ENCODE data around the gene ADAM12. TPM values are rescaled to one million over a fixed set of nuclear protein-coding genes. Genes with fewer than 3 reads are reported as not detected.

Gene ADAM12
- total and polyA plus RNA-seq, 9 of the 15 experiments (the other 6 are each of a cell fraction or from before 2014, with no cell fraction given), result not detected

- CTCF ChIA-PET (ENCODE audit: low intra/inter-chr PET ratio), result no interaction called here
- in situ Hi-C loops (cut with MboI), result no loop called here
These were observed 303.9 kb downstream of the ADAM12 start for GRCh38 chr10:126084369-126084768.

More at GRCh38 chr10:126084369-126084768, 303.9 kb downstream of the ADAM12 start:
- Histone ChIP-seq H3K9me1 (ENCODE audit: control insufficient read depth, insufficient read depth, low read length) (no peaks in the 10 kb centered on the region), H3K36me3 (ENCODE audit: control insufficient read depth, insufficient read depth, low read length) (no peaks in the 10 kb centered on the region), H3K4me1 (replicated peaks in 1 of 2; ENCODE audit: control insufficient read depth in 2 of 2, insufficient read depth in 2 of 2, low read length in 2 of 2) (no peaks in the 10 kb centered on the region; a peak in 1 of 5 replicates), H3K27me3 (ENCODE audit: control insufficient read depth in 2 of 2, insufficient read depth in 2 of 2, low read length in 2 of 2) (peaks cover 0 to 2% of the 10 kb centered on the region in 2 experiments; a peak in 2 of 5 replicates), H3K4me2 (ENCODE audit: insufficient read depth, low read length) (no peak overlapping the region), H3K9me3 (replicated peaks; ENCODE audit: control insufficient read depth, insufficient read depth, low read depth, low read length) (no peaks in the 10 kb centered on the region), H3K27ac (ENCODE audit: extremely low read depth, low read depth, low read length) (no peak overlapping the region), H3K9ac (ENCODE audit: insufficient read depth in 1 of 2, low read depth in 2 of 2, low read length in 2 of 2) (no peak overlapping the region), H4K20me1 (replicated peaks; ENCODE audit: control insufficient read depth, insufficient read depth, low read length) (no peaks in the 10 kb centered on the region), H3K79me2 (ENCODE audit: control insufficient read depth, insufficient read depth, low read length) (no peaks in the 10 kb centered on the region), H2AFZ (ENCODE audit: low read depth, low read length) (no peak overlapping the region), H3K4me3 (no peak overlapping the region)
- no TSS peak for BruUV-seq (replicated peaks)
- 4% methylated on average over 3 of the region's 4 CpGs for WGBS (ENCODE audit: insufficient coverage, low coverage, missing lambda C conversion rate)
- intact Hi-C loops (cut with micrococcal nuclease), result no loop called here
- DNase-seq (ENCODE audit: extremely low read depth in 1 of 4, low spot score in 3 of 4) (no peak), ATAC-seq (no peak), FAIRE-seq (no peak)
- POLR2A ChIA-PET, result no interaction called here
- TF ChIP-seq C11orf30 (IDR thresholded peaks at IDR 0.05; ENCODE audit: low read depth), result no peak
- TF ChIP-seq ZNF431 (CRISPR knock-in tag; IDR thresholded peaks at IDR 0.05), result no peak
- TF ChIP-seq ZSCAN29 (IDR thresholded peaks at IDR 0.05), result no peak
- TF ChIP-seq KDM2B (CRISPR knock-in tag; IDR thresholded peaks at IDR 0.05), result no peak
- TF ChIP-seq SAFB (IDR thresholded peaks at IDR 0.05; ENCODE audit: borderline replicate concordance, low read depth, low read length), result no peak
- TF ChIP-seq NUFIP1 (IDR thresholded peaks at IDR 0.05; ENCODE audit: partially characterized antibody), result no peak
- no peak for TF ChIP-seq MAFF (IDR thresholded peaks at IDR 0.05; ENCODE audit: low read length)
- no peak for TF ChIP-seq GTF2E2 (tag; IDR thresholded peaks at IDR 0.05)
- no peak for TF ChIP-seq CREB5 (CRISPR knock-in tag; IDR thresholded peaks at IDR 0.05)
- TF ChIP-seq SIRT6 (IDR thresholded peaks at IDR 0.05; ENCODE audit: low read depth, low read length), result no peak
- no peak for TF ChIP-seq MCM3 (IDR thresholded peaks at IDR 0.05)
- TF ChIP-seq NCOR1 (IDR thresholded peaks at IDR 0.05), result no peak
- no peak for TF ChIP-seq CSDE1 (IDR thresholded peaks at IDR 0.05)
- TF ChIP-seq ESRRB (CRISPR knock-in tag; IDR thresholded peaks at IDR 0.05; ENCODE audit: borderline replicate concordance), result no peak
- TF ChIP-seq ATF7 (IDR thresholded peaks at IDR 0.05), result no peak
- no peak for TF ChIP-seq BRF2 (IDR thresholded peaks at IDR 0.05; ENCODE audit: borderline replicate concordance, insufficient read depth, insufficient read length)
- TF ChIP-seq IFI16 (CRISPR knock-in tag; IDR thresholded peaks at IDR 0.05), result no peak
- no peak for TF ChIP-seq ZNF174 (CRISPR knock-in tag; IDR thresholded peaks at IDR 0.05)
- TF ChIP-seq FOXK2 (conservative IDR thresholded peaks at IDR 0.05 in 1 of 2, IDR thresholded peaks at IDR 0.05 in 1 of 2; ENCODE audit: low read depth in 2 of 2), result no peak

Data from K562 (cell line).